ENCODE results near the gene RAD51B. TPM values are rescaled to one million over a fixed set of nuclear protein-coding genes. Genes with fewer than 3 reads are reported as not detected.

RAD51B gene
- total RNA-seq, 4 donors from 2014 or later, result 6.2 to 39.9 (median 12.9) TPM

GRCh38 chr14:68377006-68377405 lies 557.4 kb downstream of the RAD51B start:
- H3K9me3 ChIP-seq, result no peaks in the 10 kb centered on the region
- no peaks in the 10 kb centered on the region for H3K27me3 ChIP-seq
- TF ChIP-seq CTCF (IDR thresholded peaks at IDR 0.05), result no peak
- no peak for TF ChIP-seq POLR2A (IDR thresholded peaks at IDR 0.05)
- no peak for DNase-seq
- H3K36me3 ChIP-seq, result no peaks in the 10 kb centered on the region
- intact Hi-C loops (cut with DNase I), result no loop called here
- H3K4me3 ChIP-seq, result no peak overlapping the region
- 91 to 100% methylated on average over 1 of the region's 1 CpG for WGBS, 2 donors
- H3K4me1 ChIP-seq, result peaks cover 7 to 38% (median 14%) of the 10 kb centered on the region in 3 donors
- H3K27ac ChIP-seq, result peak overlapping the region in 3 of 4 donors; percentile 40 to 72 (median 64)

GRCh38 chr14:68377459-68377858 lies 557.9 kb downstream of the RAD51B start:
- H3K4me1 ChIP-seq, result peaks cover 7 to 38% (median 14%) of the 10 kb centered on the region in 3 donors

DNA sequence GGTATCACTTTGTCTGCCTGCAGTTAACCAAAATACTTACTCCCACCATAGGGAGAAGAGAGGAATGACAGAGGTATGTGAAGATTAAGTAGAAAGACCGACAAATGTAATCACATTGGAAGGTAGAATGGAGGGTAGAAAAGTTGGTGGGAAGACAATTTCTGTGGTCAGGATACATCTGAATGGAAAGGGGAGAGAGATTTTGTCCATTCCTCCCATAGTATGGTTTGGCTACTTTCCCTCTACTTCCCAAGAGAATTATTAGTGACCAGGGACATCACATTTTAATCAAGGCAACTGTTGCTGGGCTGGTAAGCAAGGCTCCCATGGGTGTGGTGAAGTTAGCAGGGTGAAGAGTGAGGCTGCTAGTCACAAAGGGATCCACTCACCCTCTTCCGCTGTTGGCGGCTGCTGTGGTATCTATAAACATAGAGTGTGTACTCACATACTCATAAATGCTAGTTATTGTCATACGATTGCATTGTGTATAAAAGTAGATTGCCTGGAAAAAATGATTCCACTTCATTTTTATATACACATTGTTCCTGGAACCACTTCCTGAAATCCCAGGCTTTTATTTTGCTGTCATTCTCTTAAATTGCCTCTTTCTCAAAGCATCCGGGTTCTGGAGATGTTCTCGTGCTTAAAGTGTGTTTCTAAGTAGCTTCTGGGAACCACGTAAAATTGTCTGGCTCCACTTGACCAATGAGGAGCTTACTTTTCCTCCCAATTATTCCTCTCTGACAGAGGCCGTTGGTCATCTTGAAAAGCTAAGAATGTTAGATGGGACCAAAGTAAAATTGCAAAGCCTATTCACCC lies 560.1 kb downstream of the RAD51B start:
- Histone ChIP-seq H3K36me3 (no peaks in the 10 kb centered on the region), H3K4me3 (no peak overlapping the region), H3K27ac (peak overlapping the region in 3 of 4 donors; percentile 19 to 79 (median 43)), H3K9me3 (no peaks in the 10 kb centered on the region), H3K27me3 (no peaks in the 10 kb centered on the region), H3K4me1 (peaks cover 7 to 55% (median 27%) of the 10 kb centered on the region in 3 donors)
- TF ChIP-seq CTCF (IDR thresholded peaks at IDR 0.05) (no peak), POLR2A (IDR thresholded peaks at IDR 0.05) (no peak)
- intact Hi-C loops (cut with DNase I), result no loop called here
- no peak for DNase-seq
- 73 to 87% methylated on average over 8 of the region's 8 CpGs for WGBS, 2 donors

More at GRCh38 chr14:68377459-68377858, 557.9 kb downstream of the RAD51B start:
- intact Hi-C loops (cut with DNase I), result no loop called here
- WGBS, 2 donors, result 43 to 48% methylated on average over 8 of the region's 8 CpGs
- peak overlapping the region in 3 of 4 donors; percentile 40 to 72 (median 64) for H3K27ac ChIP-seq
- no peaks in the 10 kb centered on the region for H3K27me3 ChIP-seq
- TF ChIP-seq POLR2A (IDR thresholded peaks at IDR 0.05) (peak in 2 of 4 donors; percentile 27 to 28), CTCF (IDR thresholded peaks at IDR 0.05) (no peak)
- no peak for DNase-seq
- no peaks in the 10 kb centered on the region for H3K9me3 ChIP-seq
- H3K4me3 ChIP-seq, result no peak overlapping the region
- H3K36me3 ChIP-seq, result no peaks in the 10 kb centered on the region

DNA sequence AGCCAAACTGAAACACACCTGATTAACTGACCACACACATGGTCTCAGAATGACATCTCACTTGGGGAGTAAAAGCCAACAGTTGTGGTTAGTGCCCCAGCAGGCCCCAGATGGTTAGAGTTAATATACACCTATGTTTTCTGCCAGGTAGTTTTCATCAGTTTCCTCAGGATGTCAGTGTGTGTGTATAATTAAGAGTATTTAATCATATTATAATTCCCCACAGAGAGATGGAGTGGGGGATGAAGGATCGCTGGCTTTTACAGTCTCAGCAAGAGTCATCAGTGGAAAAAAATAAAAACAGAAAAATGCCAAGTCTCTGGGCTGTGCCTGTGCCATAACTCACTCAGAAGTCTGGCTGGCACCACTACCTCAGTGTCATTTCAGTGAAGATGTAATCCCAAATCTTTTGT lies 560.8 kb downstream of the RAD51B start:
- TF ChIP-seq CTCF (IDR thresholded peaks at IDR 0.05), result no peak
- no peaks in the 10 kb centered on the region for H3K36me3 ChIP-seq
- no peaks in the 10 kb centered on the region for H3K9me3 ChIP-seq
- no peak overlapping the region for H3K4me3 ChIP-seq
- intact Hi-C loops (cut with DNase I), result no loop called here
- H3K27me3 ChIP-seq, result no peaks in the 10 kb centered on the region
- H3K4me1 ChIP-seq, result peaks cover 7 to 60% (median 30%) of the 10 kb centered on the region in 3 donors
- 35 to 40% methylated on average over 1 of the region's 1 CpG for WGBS, 2 donors
- DNase-seq, result no peak
- peak overlapping the region in 3 of 4 donors; percentile 19 to 79 (median 43) for H3K27ac ChIP-seq

GRCh38 chr14:68384335-68384734 lies 564.8 kb downstream of the RAD51B start:
- no peaks in the 10 kb centered on the region for H3K36me3 ChIP-seq
- H3K4me3 ChIP-seq, result no peak overlapping the region
- peaks cover 10 to 60% (median 22%) of the 10 kb centered on the region in 3 donors for H3K4me1 ChIP-seq
- 52 to 60% methylated on average over 6 of the region's 6 CpGs for WGBS, 2 donors
- H3K27me3 ChIP-seq, result no peaks in the 10 kb centered on the region
- no peaks in the 10 kb centered on the region for H3K9me3 ChIP-seq
- peak in 1 of 4 donors; percentile 19 for TF ChIP-seq POLR2A (IDR thresholded peaks at IDR 0.05)
- no peak for TF ChIP-seq CTCF (IDR thresholded peaks at IDR 0.05)
- DNase-seq, result no peak
- intact Hi-C loops (cut with DNase I), result no loop called here
- H3K27ac ChIP-seq, result peak overlapping the region; percentile 20 to 83 (median 76)
